Heart right ventricle (tissue), 16 donors: ENCODE results near the gene APOL3. TPM values are rescaled to one million over a fixed set of nuclear protein-coding genes. Genes with fewer than 3 reads are reported as not detected.

Experiments used
- ATAC-seq, 8 donors: fragments of 200-7000 bp; cut with Tn5 transposase; one replicate each; pipeline ENCODE4 v1.9.1; 2020; ENCODE audit warnings: mild to moderate bottlenecking in 8 of 8, moderate library complexity in 8 of 8, moderate number of reproducible peaks in 1 of 8
- DNase-seq, 2 donors: peaks; one replicate each; pipeline ENCODE4 v3.0.0-alpha.2; 2020
- H3K27ac ChIP-seq, 10 donors: fragments of 200-600 bp; sonication (generic) in 2 of 10; one replicate each; pipeline versions ENCODE4 v1.5.0 to v1.8.0; 2020 to 2022; ENCODE audit warnings: mild to moderate bottlenecking in 3 of 10
- H3K27me3 ChIP-seq, 7 donors: fragments of 200-600 bp; one replicate each; pipeline ENCODE4 v1.8.0; 2021 to 2022; ENCODE audit warnings: mild to moderate bottlenecking in 2 of 7
- H3K36me3 ChIP-seq, 9 donors: fragments of 200-600 bp; sonication (generic) in 1 of 9; one replicate each; pipeline versions ENCODE4 v1.5.0 to v1.8.0; 2020 to 2022; ENCODE audit warnings: mild to moderate bottlenecking in 2 of 9
- H3K4me1 ChIP-seq, 9 donors: fragments of 200-600 bp; sonication (generic) in 1 of 9; one replicate each; pipeline versions ENCODE4 v1.5.0 to v1.8.0; 2020 to 2022; ENCODE audit warnings: mild to moderate bottlenecking in 4 of 9
- H3K4me3 ChIP-seq, 10 donors: fragments of 200-600 bp; sonication (generic) in 2 of 10; one replicate each; pipeline versions ENCODE4 v1.5.0 to v1.8.0; 2020 to 2022; ENCODE audit warnings: mild to moderate bottlenecking in 7 of 10, moderate library complexity in 2 of 10
- H3K9me3 ChIP-seq, 11 donors: fragments of 200-600 bp in 10 of 11; sonication (generic) in 2 of 11; one replicate each; pipeline versions ENCODE4 v1.5.0 to v1.8.0; 2013 to 2022; ENCODE audit warnings: mild to moderate bottlenecking in 2 of 11, control low read depth in 1 of 11, moderate library complexity in 1 of 11
- CTCF ChIP-seq, 9 donors: fragments of 200-600 bp; sonication (generic) in 2 of 9; IDR thresholded peaks; one replicate each; pipeline versions ENCODE4 v1.5.0 to v1.8.0; 2021 to 2022; ENCODE audit warnings: antibody characterized with exemption in 9 of 9, mild to moderate bottlenecking in 5 of 9, moderate library complexity in 1 of 9
- WGBS, 2 donors: extraction: QIAGEN DNeasy Blood & Tissue Kit; methylation state at CpG; one replicate each; pipeline ENCODE4 v1.1.7; 2013; ENCODE audit warnings: inconsistent platforms in 1 of 2; 5-methylcytosine and 5-hydroxymethylcytosine counted together
- intact Hi-C, 10 donors: fragments of 100-400 bp; cut with DNase I; formaldehyde crosslinking; loops; one replicate each; pipeline versions ENCODE4 v1.11.1 to v1.14.2; 2022
- polyA plus RNA-seq, 2 donors: library from polyadenylated mRNA; stranded (reverse); fragments of 200-250 nt; gene quantifications; one replicate each; pipeline ENCODE4 v1.2.3, GENCODE V29; 2013
- total RNA-seq, 10 donors: library from RNA; stranded (reverse); fragmentation: NEBNext Ultra II Directional in 3 of 10; extraction: Animal tissue kit (Norgen Biotek cat#: 25700) in 3 of 10; gene quantifications; one replicate each; pipeline versions ENCODE4 v1.2.1 to v1.2.4, GENCODE V29; 2021 to 2023
- donor health status: Arrhythmogenic right ventricular cardiomyopathy.
- donor health status: ischemic (EF 13 %, LVEDD 7.1; RV severe dilation, severe dysfunction).
- donor health status: healthy with polysubstance abuse.
- donor health status: DM: no; HTN: yes; CAD: no.
- donor health status: DM: no; HTN: no; CAD: no.
- donor health status: ischemic (EF 25% LVEDD 6.9; RV normal size, moderate dysfunction).
- donor health status: ischemic (EF 25% LVEDD 5.7; RV mildly dilated, moderate dysfunction).
- donor health status: healthy.
- donor health status: DM: yes; HTN: yes; CAD: no.
- donor health status: Ischemic cardiomyopathy.
- donor health status: ischemic (EF 35%, LVEDD 5.7; RV mildly dilated, moderate dysfunction).
- donor health status: nonischemic (EF 11% LVEDD 7.7; RV severe dilation, severe dysfunction).
- donor health status: DM: yes; HTN: yes; CAD: no.
- donor health status: PGD.
- donor health status: ischemic (EF 29% LVEDD 5.4; RV normal size, mild dysfunction).
- donor health status: nonischemic (EF 23%, LVEDD 6.1; RV moderate dilation, normal function).

Gene APOL3
- total and polyA plus RNA-seq, 12 donors, result 17.1 to 65.9 (median 24.6) TPM

GRCh38 chr22:36117053-36117554, 43.5 kb downstream of the APOL3 start:
- ATAC-seq (peak in 3 of 8 donors; percentile 33 to 49 (median 45)), DNase-seq (no peak)
- intact Hi-C loops, result loop anchor here in 2 of 10 donors (5.0 kb wide), 2 partner anchors 45 to 675 kb away; no protein-coding TSS in a partner anchor
- WGBS, 2 donors, result 50 to 63% methylated on average over 9 of the region's 9 CpGs
- Histone ChIP-seq H3K4me3 (no peak overlapping the region), H3K36me3 (no peaks in the 10 kb centered on the region), H3K27me3 (no peaks in the 10 kb centered on the region), H3K9me3 (no peaks in the 10 kb centered on the region), H3K4me1 (peaks cover 0 to 4% (median 0%) of the 10 kb centered on the region in 9 donors), H3K27ac (no peak overlapping the region)
- TF ChIP-seq CTCF (IDR thresholded peaks at IDR 0.05), result no peak

- Histone ChIP-seq H3K36me3 (no peaks in the 10 kb centered on the region), H3K9me3 (no peaks in the 10 kb centered on the region), H3K27me3 (no peaks in the 10 kb centered on the region), H3K27ac (no peak overlapping the region), H3K4me1 (peaks cover 0 to 4% (median 0%) of the 10 kb centered on the region in 9 donors), H3K4me3 (no peak overlapping the region)
- TF ChIP-seq CTCF (IDR thresholded peaks at IDR 0.05), result no peak
- no peak for DNase-seq
- no peak for ATAC-seq
- intact Hi-C loops, result loop anchor here in 2 of 10 donors (5.0 kb wide), 2 partner anchors 44 to 674 kb away; no protein-coding TSS in a partner anchor
- 85 to 93% methylated on average over 2 of the region's 2 CpGs for WGBS, 2 donors
These were observed 44.4 kb downstream of the APOL3 start for GRCh38 chr22:36116127-36116526.

- DNase-seq (no peak), ATAC-seq (no peak)
- H3K4me3 ChIP-seq, result no peak overlapping the region
- no peaks in the 10 kb centered on the region for H3K36me3 ChIP-seq
- 93 to 97% methylated on average over 1 of the region's 1 CpG for WGBS, 2 donors
- peaks cover 0 to 8% (median 0%) of the 10 kb centered on the region in 9 donors for H3K4me1 ChIP-seq
- no peaks in the 10 kb centered on the region for H3K9me3 ChIP-seq
- intact Hi-C loops, result loop anchor here in 1 of 10 donors (5.0 kb wide), 1 partner anchor 36 kb away; no protein-coding TSS in a partner anchor
- no peak overlapping the region for H3K27ac ChIP-seq
- peaks cover 0 to 3% (median 0%) of the 10 kb centered on the region in 7 donors for H3K27me3 ChIP-seq
- TF ChIP-seq CTCF (IDR thresholded peaks at IDR 0.05), result no peak
These were observed 47.4 kb downstream of the APOL3 start for GRCh38 chr22:36113121-36113520.

- no peak for TF ChIP-seq CTCF (IDR thresholded peaks at IDR 0.05)
- peaks cover 0 to 9% (median 0%) of the 10 kb centered on the region in 9 donors for H3K4me1 ChIP-seq
- ATAC-seq (peak in 1 of 8 donors; percentile 34), DNase-seq (no peak)
- H3K4me3 ChIP-seq, result no peak overlapping the region
- no peaks in the 10 kb centered on the region for H3K36me3 ChIP-seq
- intact Hi-C loops, result loop anchor here in 1 of 10 donors (5.0 kb wide), 1 partner anchor 34 kb away; no protein-coding TSS in a partner anchor
- 94 to 96% methylated on average over 6 of the region's 6 CpGs for WGBS, 2 donors
- no peak overlapping the region for H3K27ac ChIP-seq
- H3K27me3 ChIP-seq, result peaks cover 0 to 3% (median 0%) of the 10 kb centered on the region in 7 donors
- no peaks in the 10 kb centered on the region for H3K9me3 ChIP-seq
These were observed 49.2 kb downstream of the APOL3 start for GRCh38 chr22:36111316-36111715.
